ENCODE data around the gene DCLK2.

Gene DCLK2

GRCh38 chr4:150248181-150248580 is 169.9 kb downstream of the DCLK2 start:
- no peak for DNase-seq

GRCh38 chr4:150250293-150250997 is 172.2 kb downstream of the DCLK2 start:
- DNase-seq, result no peak

GRCh38 chr4:150250998-150251651 is 172.9 kb downstream of the DCLK2 start:
- no peak for DNase-seq

- no peak for DNase-seq
These were observed 173.5 kb downstream of the DCLK2 start for GRCh38 chr4:150251752-150252190.

- no peak for DNase-seq
These were observed 174.1 kb downstream of the DCLK2 start for GRCh38 chr4:150252306-150252705.

GRCh38 chr4:150252741-150253140 is 174.5 kb downstream of the DCLK2 start:
- no peak for DNase-seq

- DNase-seq, result no peak
These were observed 175.2 kb downstream of the DCLK2 start for GRCh38 chr4:150253416-150253815.

GRCh38 chr4:150253965-150254630 is 175.9 kb downstream of the DCLK2 start:
- no peak for DNase-seq

- DNase-seq, result no peak
These were observed 177.5 kb downstream of the DCLK2 start for GRCh38 chr4:150255610-150256224.

- DNase-seq, result no peak
These were observed 178.0 kb downstream of the DCLK2 start for GRCh38 chr4:150256225-150256620.

GRCh38 chr4:150256841-150257730 is 178.8 kb downstream of the DCLK2 start:
- no peak for DNase-seq

GRCh38 chr4:150258569-150258968 is 180.3 kb downstream of the DCLK2 start:
- no peak for DNase-seq

GRCh38 chr4:150259861-150260567 is 181.8 kb downstream of the DCLK2 start:
- no peak for DNase-seq

GRCh38 chr4:150261571-150261970 is 183.3 kb downstream of the DCLK2 start:
- no peak for DNase-seq

GRCh38 chr4:150262611-150263010 is 184.4 kb downstream of the DCLK2 start:
- no peak for DNase-seq

GRCh38 chr4:150264595-150265161 is 186.4 kb downstream of the DCLK2 start:
- DNase-seq, result no peak

GRCh38 chr4:150265806-150266205 is 187.6 kb downstream of the DCLK2 start:
- no peak for DNase-seq

GRCh38 chr4:150268444-150268843 is 190.2 kb downstream of the DCLK2 start:
- DNase-seq, result no peak

- DNase-seq, result no peak
These were observed 200.0 kb downstream of the DCLK2 start for GRCh38 chr4:150278206-150278605.

- DNase-seq, result no peak
These were observed 202.0 kb downstream of the DCLK2 start for GRCh38 chr4:150280081-150280895.

GRCh38 chr4:150280975-150281374 is 202.7 kb downstream of the DCLK2 start:
- DNase-seq, result no peak
